Measurements from ENCODE around the gene PRKN. TPM values are rescaled to one million over a fixed set of nuclear protein-coding genes. Genes with fewer than 3 reads are reported as not detected.
"Not testable (repeated sequence)": the region's sequence is repeated elsewhere in the genome, so short reads cannot be mapped to it uniquely, and the experiment has no call there.

The PRKN gene
- total RNA-seq, 1 donor from 2014 or later, result 2.8 TPM

DNA sequence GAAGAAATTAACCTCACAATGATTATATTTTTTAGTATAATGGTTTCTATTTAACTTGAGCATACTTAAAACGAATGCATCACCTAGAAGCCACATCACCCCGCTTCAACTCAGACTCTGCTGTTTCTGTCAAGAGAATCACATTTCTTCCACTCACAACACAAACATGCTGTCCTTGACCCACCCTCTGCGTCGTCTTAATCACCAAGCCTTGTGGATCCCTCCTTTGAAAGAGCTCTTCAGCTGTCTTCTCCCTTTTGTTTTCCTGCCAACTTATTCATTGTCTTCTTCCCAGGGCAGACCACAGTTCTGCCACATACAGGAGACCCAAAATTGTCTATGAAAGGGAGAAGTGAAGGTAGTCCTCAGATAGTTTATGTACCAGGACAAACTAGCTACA is 858.1 kb downstream of the PRKN start:
- TF ChIP-seq EZH2phosphoT487 (IDR thresholded peaks at IDR 0.05), result no peak
- no peak for TF ChIP-seq EZH2 (IDR thresholded peaks at IDR 0.05)
- TF ChIP-seq, protein P1, sequence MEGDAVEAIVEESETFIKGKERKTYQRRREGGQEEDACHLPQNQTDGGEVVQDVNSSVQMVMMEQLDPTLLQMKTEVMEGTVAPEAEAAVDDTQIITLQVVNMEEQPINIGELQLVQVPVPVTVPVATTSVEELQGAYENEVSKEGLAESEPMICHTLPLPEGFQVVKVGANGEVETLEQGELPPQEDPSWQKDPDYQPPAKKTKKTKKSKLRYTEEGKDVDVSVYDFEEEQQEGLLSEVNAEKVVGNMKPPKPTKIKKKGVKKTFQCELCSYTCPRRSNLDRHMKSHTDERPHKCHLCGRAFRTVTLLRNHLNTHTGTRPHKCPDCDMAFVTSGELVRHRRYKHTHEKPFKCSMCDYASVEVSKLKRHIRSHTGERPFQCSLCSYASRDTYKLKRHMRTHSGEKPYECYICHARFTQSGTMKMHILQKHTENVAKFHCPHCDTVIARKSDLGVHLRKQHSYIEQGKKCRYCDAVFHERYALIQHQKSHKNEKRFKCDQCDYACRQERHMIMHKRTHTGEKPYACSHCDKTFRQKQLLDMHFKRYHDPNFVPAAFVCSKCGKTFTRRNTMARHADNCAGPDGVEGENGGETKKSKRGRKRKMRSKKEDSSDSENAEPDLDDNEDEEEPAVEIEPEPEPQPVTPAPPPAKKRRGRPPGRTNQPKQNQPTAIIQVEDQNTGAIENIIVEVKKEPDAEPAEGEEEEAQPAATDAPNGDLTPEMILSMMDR (IDR thresholded peaks at IDR 0.05), result no peak
- Histone ChIP-seq H3K79me2 (ENCODE audit: low read depth) (no peaks in the 10 kb centered on the region), H3K4me1 (no peaks in the 10 kb centered on the region), H3K9me3 (ENCODE audit: low read depth) (no peaks in the 10 kb centered on the region), H3K36me3 (no peaks in the 10 kb centered on the region), H3K9ac (no peak overlapping the region), H3K4me3 (no peak overlapping the region), H4K20me1 (ENCODE audit: low read depth) (no peaks in the 10 kb centered on the region), H2AFZ (replicated peaks) (no peak overlapping the region), H3K27ac (no peak overlapping the region), H3F3A (ENCODE audit: low read depth) (peaks cover 7% of the 10 kb centered on the region), H3K27me3 (no peaks in the 10 kb centered on the region), H3K4me2 (no peak overlapping the region)
- no peaks in the 10 kb centered on the region for H3K4me1 Mint-ChIP-seq
- no peak for DNase-seq (ENCODE audit: low spot score)
- H3K27me3 Mint-ChIP-seq (ENCODE audit: insufficient read depth, low read depth), result no peaks in the 10 kb centered on the region
- peaks cover 4% of the 10 kb centered on the region for H3K9me3 Mint-ChIP-seq
- H3K4me3 Mint-ChIP-seq, result no peak overlapping the region
- no peaks in the 10 kb centered on the region for H3K36me3 Mint-ChIP-seq
- H3K27ac Mint-ChIP-seq, result no peak overlapping the region

DNA sequence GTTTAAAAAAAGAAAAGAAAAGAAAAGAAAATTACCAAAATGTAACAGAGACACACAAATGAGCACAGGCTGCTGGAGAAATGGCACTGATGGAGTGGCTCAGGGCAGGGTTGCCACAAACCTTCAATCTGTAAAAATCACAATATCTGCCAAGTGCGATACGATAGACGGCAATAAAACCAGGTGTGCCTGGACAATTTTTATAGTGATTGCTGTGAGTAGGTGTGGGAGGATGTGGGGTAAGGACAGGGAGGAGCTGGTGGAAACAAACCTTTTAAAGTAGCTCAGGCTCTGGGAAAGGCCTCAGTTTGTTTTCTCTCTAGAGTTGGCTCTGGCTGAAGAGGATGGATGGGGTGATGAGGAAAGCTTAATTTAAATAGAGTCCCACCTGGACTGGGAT is 861.0 kb downstream of the PRKN start:
- Mint-ChIP-seq H3K36me3 (no peaks in the 10 kb centered on the region), H3K27me3 (ENCODE audit: insufficient read depth, low read depth) (no peaks in the 10 kb centered on the region), H3K4me1 (peaks cover 11% of the 10 kb centered on the region), H3K9me3 (peaks cover 4% of the 10 kb centered on the region), H3K27ac (no peak overlapping the region), H3K4me3 (no peak overlapping the region)
- peaks cover 14% of the 10 kb centered on the region for H3K4me1 ChIP-seq
- H3K9ac ChIP-seq, result no peak overlapping the region
- no peaks in the 10 kb centered on the region for H4K20me1 ChIP-seq (ENCODE audit: low read depth)
- no peaks in the 10 kb centered on the region for H3K36me3 ChIP-seq
- peaks cover 14% of the 10 kb centered on the region for H3F3A ChIP-seq (ENCODE audit: low read depth)
- no peak for DNase-seq (ENCODE audit: low spot score)
- H2AFZ ChIP-seq (replicated peaks), result no peak overlapping the region
- H3K9me3 ChIP-seq (ENCODE audit: low read depth), result no peaks in the 10 kb centered on the region
- H3K27me3 ChIP-seq, result no peaks in the 10 kb centered on the region
- no peak overlapping the region for H3K27ac ChIP-seq
- H3K79me2 ChIP-seq (ENCODE audit: low read depth), result no peaks in the 10 kb centered on the region
- no peak overlapping the region for H3K4me3 ChIP-seq
- TF ChIP-seq, protein P1 (IDR thresholded peaks at IDR 0.05), result no peak
- TF ChIP-seq EZH2 (IDR thresholded peaks at IDR 0.05), result no peak
- no peak for TF ChIP-seq EZH2phosphoT487 (IDR thresholded peaks at IDR 0.05)
- H3K4me2 ChIP-seq, result no peak overlapping the region

DNA sequence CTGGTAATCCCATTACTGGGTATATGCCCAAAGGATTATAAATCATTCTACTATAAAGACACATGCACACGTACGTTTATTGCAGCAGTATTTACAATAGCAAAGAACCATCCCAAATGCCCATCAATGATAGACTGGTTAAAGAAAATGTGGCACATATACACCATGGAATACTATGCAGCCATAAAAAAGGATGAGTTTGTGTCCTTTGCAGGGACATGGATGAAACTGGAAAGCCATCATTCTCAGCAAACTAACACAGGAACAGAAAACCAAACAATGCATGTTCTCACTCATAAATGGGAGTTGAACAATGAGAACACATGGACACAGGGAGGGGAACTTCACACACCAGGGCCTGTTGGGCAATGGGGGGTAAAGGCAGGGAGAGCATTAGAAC is 866.5 kb downstream of the PRKN start:
- not testable (repeated sequence) for H3K27me3 Mint-ChIP-seq (ENCODE audit: insufficient read depth, low read depth); H3K4me3 ChIP-seq; H3K9ac ChIP-seq; H3K27ac ChIP-seq; H3K27ac Mint-ChIP-seq; H4K20me1 ChIP-seq (ENCODE audit: low read depth); H3K36me3 Mint-ChIP-seq; H3K27me3 ChIP-seq; H3K9me3 ChIP-seq (ENCODE audit: low read depth); H3K4me2 ChIP-seq; H3K79me2 ChIP-seq (ENCODE audit: low read depth); H3K4me3 Mint-ChIP-seq; H3K9me3 Mint-ChIP-seq; H2AFZ ChIP-seq (replicated peaks); H3K36me3 ChIP-seq; DNase-seq (ENCODE audit: low spot score)
- Histone ChIP-seq H3F3A (ENCODE audit: low read depth) (peaks cover 14% of the 10 kb centered on the region), H3K4me1 (peaks cover 14% of the 10 kb centered on the region)
- H3K4me1 Mint-ChIP-seq, result peaks cover 11% of the 10 kb centered on the region

DNA sequence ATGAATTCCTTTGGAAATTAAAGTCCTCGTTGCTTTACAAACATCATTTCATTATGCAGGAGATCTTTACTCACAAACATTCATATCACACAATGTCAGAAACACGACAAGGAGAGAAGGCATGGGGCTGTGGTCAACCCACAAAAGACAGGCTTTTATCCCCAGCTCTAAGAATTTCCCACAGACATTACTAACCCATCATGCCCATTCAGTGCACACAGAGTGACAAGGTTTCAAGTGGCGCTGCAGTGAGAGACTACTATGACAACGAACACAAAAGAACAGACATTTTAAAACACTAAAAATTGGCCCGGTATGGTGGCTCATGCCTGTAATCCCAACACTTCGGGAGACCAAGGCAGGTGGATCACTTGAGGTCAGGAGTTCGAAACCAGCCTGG is 873.9 kb downstream of the PRKN start:
- no peak overlapping the region for H3K9ac ChIP-seq
- H4K20me1 ChIP-seq (ENCODE audit: low read depth), result no peaks in the 10 kb centered on the region
- Mint-ChIP-seq H3K27ac (no peak overlapping the region), H3K9me3 (no peaks in the 10 kb centered on the region), H3K27me3 (ENCODE audit: insufficient read depth, low read depth) (peaks cover 2% of the 10 kb centered on the region), H3K36me3 (no peaks in the 10 kb centered on the region), H3K4me1 (peaks cover 12% of the 10 kb centered on the region), H3K4me3 (no peak overlapping the region)
- no peaks in the 10 kb centered on the region for H3K27me3 ChIP-seq
- TF ChIP-seq EZH2 (IDR thresholded peaks at IDR 0.05), result no peak
- TF ChIP-seq EZH2phosphoT487 (IDR thresholded peaks at IDR 0.05), result no peak
- TF ChIP-seq, protein P1 (IDR thresholded peaks at IDR 0.05), result no peak
- H2AFZ ChIP-seq (replicated peaks), result no peak overlapping the region
- H3F3A ChIP-seq (ENCODE audit: low read depth), result peaks cover 3% of the 10 kb centered on the region
- no peak overlapping the region for H3K4me3 ChIP-seq
- no peak overlapping the region for H3K27ac ChIP-seq
- H3K79me2 ChIP-seq (ENCODE audit: low read depth), result no peaks in the 10 kb centered on the region
- H3K36me3 ChIP-seq, result no peaks in the 10 kb centered on the region
- H3K9me3 ChIP-seq (ENCODE audit: low read depth), result no peaks in the 10 kb centered on the region
- no peak overlapping the region for H3K4me2 ChIP-seq
- H3K4me1 ChIP-seq, result peaks cover 11% of the 10 kb centered on the region
- DNase-seq (ENCODE audit: low spot score), result no peak

DNA sequence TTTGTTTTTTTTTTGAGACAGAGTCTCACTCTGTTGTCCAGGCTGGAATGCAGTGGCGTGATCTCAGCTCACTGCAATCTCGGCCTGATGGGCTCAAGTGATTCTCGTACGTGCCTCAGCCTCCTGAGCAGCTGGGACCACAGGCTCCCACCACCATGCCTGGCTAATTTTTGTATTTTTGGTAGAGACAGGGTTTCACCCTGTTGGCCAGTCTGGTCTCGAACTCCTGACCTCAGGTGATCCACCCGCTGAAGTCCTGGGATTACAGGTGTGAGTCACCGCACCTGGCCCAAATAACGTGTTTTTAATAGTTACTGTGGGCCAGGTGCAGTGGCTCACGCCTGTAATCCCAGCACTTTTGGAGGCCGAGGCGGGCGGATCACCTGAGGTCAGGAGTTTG is 876.1 kb downstream of the PRKN start:
- not testable (repeated sequence) for DNase-seq (ENCODE audit: low spot score); H3K4me3 ChIP-seq; H4K20me1 ChIP-seq (ENCODE audit: low read depth); H3K4me3 Mint-ChIP-seq; H3K27me3 ChIP-seq; H3K27ac ChIP-seq; H3F3A ChIP-seq (ENCODE audit: low read depth); H3K9ac ChIP-seq; H3K27me3 Mint-ChIP-seq (ENCODE audit: insufficient read depth, low read depth); H3K4me2 ChIP-seq; H3K36me3 ChIP-seq; H3K36me3 Mint-ChIP-seq; H2AFZ ChIP-seq (replicated peaks); H3K79me2 ChIP-seq (ENCODE audit: low read depth); H3K9me3 ChIP-seq (ENCODE audit: low read depth); H3K9me3 Mint-ChIP-seq; H3K27ac Mint-ChIP-seq
- peaks cover 12% of the 10 kb centered on the region for H3K4me1 Mint-ChIP-seq
- H3K4me1 ChIP-seq, result peaks cover 11% of the 10 kb centered on the region

Measured in neural progenitor cell (in vitro differentiated cells).